Natural killer cell (primary cell): ENCODE measurements around the gene ZNF592. TPM values are rescaled to one million over a fixed set of nuclear protein-coding genes. Genes with fewer than 3 reads are reported as not detected.

Experiments
- ATAC-seq, 3 donors: fragments of 150-1000 bp in 2 of 3; fragments of 200-7000 bp in 1 of 3; cut with Tn5 transposase; 1 replicate in 1 of 3; 2 replicates in 2 of 3; pipeline ENCODE4 v1.10.0; 2021; ENCODE audit warnings: mild to moderate bottlenecking in 2 of 3, moderate library complexity in 2 of 3
- DNase-seq, 2 donors: peaks; one replicate each; pipeline versions ENCODE4 v3.0.0 to v3.0.0-alpha.2; 2013 to 2021; ENCODE audit warnings: mixed read lengths in 1 of 2
- H3K27ac ChIP-seq: one replicate; pipeline ENCODE4 v1.5.1; 2013; ENCODE audit warnings: mild to moderate bottlenecking, low read length
- H3K27me3 ChIP-seq: one replicate; pipeline ENCODE4 v1.6.1; 2013; ENCODE audit warnings: low read length; ENCODE audit not compliant: control insufficient read depth, insufficient read depth
- H3K36me3 ChIP-seq: one replicate; pipeline ENCODE4 v1.6.1; 2013; ENCODE audit warnings: low read length; ENCODE audit not compliant: control insufficient read depth, insufficient read depth
- H3K4me1 ChIP-seq: one replicate; pipeline ENCODE4 v1.6.1; 2013; ENCODE audit warnings: low read length; ENCODE audit not compliant: control insufficient read depth, insufficient read depth
- H3K4me3 ChIP-seq: one replicate; pipeline ENCODE4 v1.5.1; 2013; ENCODE audit warnings: low read length
- H3K9me3 ChIP-seq: one replicate; pipeline ENCODE4 v1.6.1; 2013; ENCODE audit warnings: low read length; ENCODE audit not compliant: control insufficient read depth, insufficient read depth
- H3K27ac Mint-ChIP-seq, 2 donors: one replicate each; pipeline ENCODE4 v1.8.0; 2022; ENCODE audit warnings: mild to moderate bottlenecking in 2 of 2, mixed read lengths in 2 of 2, moderate library complexity in 1 of 2
- H3K27me3 Mint-ChIP-seq, 2 donors: one replicate each; pipeline ENCODE4 v1.8.0; 2022; ENCODE audit warnings: low read depth in 2 of 2, mixed read lengths in 2 of 2
- H3K36me3 Mint-ChIP-seq: one replicate; pipeline ENCODE4 v1.8.0; 2022; ENCODE audit warnings: mixed read lengths
- H3K4me1 Mint-ChIP-seq, 2 donors: one replicate each; pipeline ENCODE4 v1.8.0; 2022; ENCODE audit warnings: mixed read lengths in 2 of 2
- H3K4me3 Mint-ChIP-seq: one replicate; pipeline ENCODE4 v1.8.0; 2022; ENCODE audit warnings: mild to moderate bottlenecking, moderate library complexity, mixed read lengths
- H3K9me3 Mint-ChIP-seq, 2 donors: one replicate each; pipeline ENCODE4 v1.8.0; 2022; ENCODE audit warnings: mixed read lengths in 2 of 2
- WGBS: methylation state at CpG from one replicate; pipeline ENCODE4 v1.1.7; 2013; ENCODE audit warnings: missing lambda C conversion rate; ENCODE audit not compliant: insufficient coverage; 5-methylcytosine and 5-hydroxymethylcytosine counted together
- intact Hi-C: fragments of 100-400 bp; cut with micrococcal nuclease; formaldehyde crosslinking; loops from one replicate; pipeline ENCODE4 v1.14.2; 2022
- total RNA-seq, 4 donors: library from RNA; stranded (reverse); fragments of 120-200 nt in 1 of 4; gene quantifications; one replicate each; pipeline versions ENCODE4 v1.2.3 to v1.2.4, GENCODE V29; 2013 to 2022
- TF ChIP-seq, protein P1 (sequence below): fragments of 200-600 bp; IDR thresholded peaks from one replicate; pipeline ENCODE4 v1.8.0; 2022; ENCODE audit warnings: antibody characterized with exemption

ZNF592 gene
- total RNA-seq, 3 donors from 2014 or later (not counting 1 experiment from before 2014, with no cell fraction given), result 38.0 to 43.8 (median 39.1) TPM

DNA sequence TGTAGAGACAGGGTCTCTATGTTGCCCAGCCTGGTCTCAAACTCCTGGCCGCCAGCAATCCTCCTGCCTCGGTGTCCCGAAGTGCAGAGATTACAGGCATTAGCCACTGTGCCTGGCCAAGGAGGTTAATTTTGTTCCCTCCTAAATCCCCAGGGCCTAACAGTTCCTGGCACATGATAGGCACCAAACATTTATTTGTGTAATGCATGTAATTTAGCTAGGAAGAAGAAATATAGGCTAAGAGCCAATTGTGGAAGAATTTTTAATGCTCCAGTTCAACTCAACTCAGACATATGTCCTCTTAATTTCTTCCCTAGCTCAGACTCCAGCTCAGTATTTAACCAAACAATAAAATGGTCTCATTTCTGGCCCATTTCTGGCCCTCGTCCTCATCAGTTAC lies 7.7 kb upstream of the ZNF592 start:
- Mint-ChIP-seq H3K4me3 (no peak overlapping the region), H3K9me3 (no peaks in the 10 kb centered on the region), H3K36me3 (no peaks in the 10 kb centered on the region), H3K27me3 (no peaks in the 10 kb centered on the region), H3K4me1 (peaks cover 29 to 36% of the 10 kb centered on the region in 2 donors), H3K27ac (peak overlapping the region in 1 of 2 donors; percentile 23)
- intact Hi-C loops, result loop anchor here (10.0 kb wide), 1 partner anchor 244 kb away; the partner anchor contains the start of gene PDE8A
- Histone ChIP-seq H3K4me1 (peaks cover 11% of the 10 kb centered on the region), H3K4me3 (no peak overlapping the region), H3K27ac (no peak overlapping the region), H3K36me3 (no peaks in the 10 kb centered on the region), H3K9me3 (no peaks in the 10 kb centered on the region), H3K27me3 (no peaks in the 10 kb centered on the region)
- DNase-seq, result no peak
- WGBS, result 92% methylated on average over 4 of the region's 4 CpGs
- no peak for ATAC-seq
- TF ChIP-seq, protein P1, sequence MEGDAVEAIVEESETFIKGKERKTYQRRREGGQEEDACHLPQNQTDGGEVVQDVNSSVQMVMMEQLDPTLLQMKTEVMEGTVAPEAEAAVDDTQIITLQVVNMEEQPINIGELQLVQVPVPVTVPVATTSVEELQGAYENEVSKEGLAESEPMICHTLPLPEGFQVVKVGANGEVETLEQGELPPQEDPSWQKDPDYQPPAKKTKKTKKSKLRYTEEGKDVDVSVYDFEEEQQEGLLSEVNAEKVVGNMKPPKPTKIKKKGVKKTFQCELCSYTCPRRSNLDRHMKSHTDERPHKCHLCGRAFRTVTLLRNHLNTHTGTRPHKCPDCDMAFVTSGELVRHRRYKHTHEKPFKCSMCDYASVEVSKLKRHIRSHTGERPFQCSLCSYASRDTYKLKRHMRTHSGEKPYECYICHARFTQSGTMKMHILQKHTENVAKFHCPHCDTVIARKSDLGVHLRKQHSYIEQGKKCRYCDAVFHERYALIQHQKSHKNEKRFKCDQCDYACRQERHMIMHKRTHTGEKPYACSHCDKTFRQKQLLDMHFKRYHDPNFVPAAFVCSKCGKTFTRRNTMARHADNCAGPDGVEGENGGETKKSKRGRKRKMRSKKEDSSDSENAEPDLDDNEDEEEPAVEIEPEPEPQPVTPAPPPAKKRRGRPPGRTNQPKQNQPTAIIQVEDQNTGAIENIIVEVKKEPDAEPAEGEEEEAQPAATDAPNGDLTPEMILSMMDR, result no peak

DNA sequence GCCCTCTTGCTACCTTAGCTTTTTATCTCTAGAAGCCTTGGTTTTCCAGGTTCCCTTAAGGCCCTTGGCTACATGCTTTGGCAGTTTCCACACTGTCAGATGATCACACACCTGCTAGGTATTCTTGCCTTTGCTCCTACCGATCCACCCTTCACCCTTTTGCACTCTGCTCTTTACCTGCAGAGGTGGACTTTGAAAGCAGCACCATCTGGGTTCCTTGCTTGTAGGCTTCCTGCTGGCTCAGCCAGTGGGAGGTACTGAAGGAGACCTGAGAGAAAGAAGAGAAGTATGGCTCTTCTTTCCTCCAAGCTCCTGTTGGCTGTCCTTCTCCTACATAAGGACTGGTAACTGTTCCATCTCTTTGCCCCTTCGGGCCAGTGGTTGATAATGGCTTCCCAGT lies 7.3 kb upstream of the ZNF592 start:
- Mint-ChIP-seq H3K27me3 (no peaks in the 10 kb centered on the region), H3K27ac (peak overlapping the region in 1 of 2 donors; percentile 23), H3K4me1 (peaks cover 28 to 36% of the 10 kb centered on the region in 2 donors), H3K4me3 (no peak overlapping the region), H3K9me3 (no peaks in the 10 kb centered on the region), H3K36me3 (no peaks in the 10 kb centered on the region)
- ATAC-seq (no peak), DNase-seq (no peak)
- no peaks in the 10 kb centered on the region for H3K27me3 ChIP-seq
- peaks cover 7% of the 10 kb centered on the region for H3K4me1 ChIP-seq
- intact Hi-C loops, result loop anchor here (10.0 kb wide), 1 partner anchor 244 kb away; the partner anchor contains the start of gene PDE8A
- H3K36me3 ChIP-seq, result no peaks in the 10 kb centered on the region
- H3K4me3 ChIP-seq, result no peak overlapping the region
- H3K27ac ChIP-seq, result no peak overlapping the region
- TF ChIP-seq, protein P1, result no peak
- no peaks in the 10 kb centered on the region for H3K9me3 ChIP-seq
- WGBS, result 96% methylated on average over 2 of the region's 2 CpGs

DNA sequence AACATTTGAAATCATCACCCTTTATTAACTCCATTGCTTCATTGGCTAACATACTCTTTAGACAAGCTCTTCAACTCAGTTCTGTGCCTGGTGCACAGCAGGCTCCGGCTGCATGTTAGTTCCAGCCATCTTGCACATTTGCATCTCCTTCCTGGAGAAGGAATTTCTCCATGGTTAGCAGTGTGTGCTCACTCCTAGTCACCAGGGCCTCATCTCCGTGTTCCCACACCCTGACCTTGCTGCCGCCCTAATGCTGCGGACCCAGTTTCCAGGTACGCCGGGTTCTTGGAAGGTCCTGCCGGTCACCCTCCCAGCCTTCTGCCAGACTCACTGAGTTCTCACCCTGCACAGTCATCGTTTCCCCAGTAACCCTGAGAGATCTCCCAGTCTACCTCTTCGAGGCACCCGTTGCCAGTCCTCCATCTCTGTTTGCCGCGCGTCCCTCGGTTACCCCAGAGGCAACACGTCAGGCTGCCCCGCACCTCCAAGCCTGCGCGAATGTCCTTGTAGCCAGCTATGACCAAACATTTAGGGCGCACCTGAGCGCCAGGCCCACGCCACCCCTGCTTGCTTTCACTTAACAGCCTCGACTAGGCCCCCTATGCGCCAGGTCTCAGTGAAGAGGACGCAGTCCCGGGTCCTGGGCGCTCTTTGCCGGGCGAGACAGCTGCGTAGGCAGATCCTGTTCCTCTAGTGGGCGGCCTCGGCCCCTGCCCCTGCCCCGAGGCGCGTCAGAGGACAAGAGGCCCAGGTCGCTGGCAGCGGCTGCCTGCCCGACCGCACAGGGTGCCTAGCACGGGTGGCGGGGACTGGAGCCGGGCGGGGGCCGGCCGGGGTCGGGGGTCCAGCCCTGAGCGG lies 747 bp upstream of the ZNF592 start:
- TF ChIP-seq, protein P1, result no peak
- H3K4me1 ChIP-seq, result peaks cover 36% of the 10 kb centered on the region
- Mint-ChIP-seq H3K4me1 (peaks cover 50 to 63% of the 10 kb centered on the region in 2 donors), H3K27ac (peak overlapping the region; percentile 96 to 99), H3K9me3 (no peaks in the 10 kb centered on the region), H3K4me3 (peak overlapping the region; percentile 96), H3K36me3 (no peaks in the 10 kb centered on the region), H3K27me3 (no peaks in the 10 kb centered on the region)
- no peaks in the 10 kb centered on the region for H3K9me3 ChIP-seq
- intact Hi-C loops, result loop anchor here (1.0 to 10.0 kb wide), 5 partner anchors 12 to 237 kb away; partner anchors contain the start of genes PDE8A, SEC11A and WDR73
- peak; percentile 74 to 82 for DNase-seq
- no peaks in the 10 kb centered on the region for H3K36me3 ChIP-seq
- under 1% methylated on average over 46 of the region's 46 CpGs for WGBS
- H3K27ac ChIP-seq, result peak overlapping the region; percentile 87
- peak; percentile 60 to 80 (median 64) for ATAC-seq
- no peaks in the 10 kb centered on the region for H3K27me3 ChIP-seq
- H3K4me3 ChIP-seq, result peak overlapping the region; percentile 62
